Skeletal muscle tissue (tissue), 4 donors: Measurements from ENCODE around the gene ZNF92. TPM values are rescaled to one million over a fixed set of nuclear protein-coding genes. Genes with fewer than 3 reads are reported as not detected.
"Not testable (repeated sequence)": the region's sequence is repeated elsewhere in the genome, so short reads cannot be mapped to it uniquely, and the experiment has no call there.

Source experiments
- H3K27ac ChIP-seq: one replicate; pipeline ENCODE4 v1.7.0; 2013; ENCODE audit warnings: mild to moderate bottlenecking, low read depth, low read length, inconsistent platforms
- H3K27me3 ChIP-seq, 3 donors: one replicate each; pipeline ENCODE4 v1.7.0; 2013; ENCODE audit warnings: low read length in 3 of 3; ENCODE audit not compliant: control insufficient read depth in 3 of 3, insufficient read depth in 3 of 3
- H3K36me3 ChIP-seq, 3 donors: one replicate each; pipeline ENCODE4 v1.7.0; 2013; ENCODE audit warnings: low read length in 3 of 3; ENCODE audit not compliant: control insufficient read depth in 3 of 3, insufficient read depth in 3 of 3
- H3K4me1 ChIP-seq, 3 donors: one replicate each; pipeline ENCODE4 v1.7.0; 2013; ENCODE audit warnings: low read length in 3 of 3, mild to moderate bottlenecking in 3 of 3; ENCODE audit not compliant: control insufficient read depth in 3 of 3, insufficient read depth in 3 of 3
- H3K4me3 ChIP-seq, 3 donors: one replicate each; pipeline ENCODE4 v1.7.0; 2013; ENCODE audit warnings: low read length in 3 of 3
- H3K9ac ChIP-seq, 3 donors: one replicate each; pipeline ENCODE4 v1.7.0; 2013; ENCODE audit warnings: low read length in 3 of 3, mild to moderate bottlenecking in 3 of 3, moderate library complexity in 2 of 3, low read depth in 1 of 3
- H3K9me3 ChIP-seq, 3 donors: one replicate each; pipeline ENCODE4 v1.7.0; 2013; ENCODE audit warnings: low read length in 3 of 3; ENCODE audit not compliant: control insufficient read depth in 3 of 3
- total RNA-seq: library from RNA; depleted of rRNA; stranded (reverse); fragments of >200 nt; gene quantifications from one replicate; pipeline ENCODE4 v1.2.3, GENCODE V29; 2014
- donor health status: Osteomylitis.

ZNF92 gene
- total RNA-seq: 4.7 TPM

GRCh38 chr7:65373608-65374351, at the start of gene ZNF92:
TSS of gene ZNF92 (plus strand) at chr7:65373855. CDS start at chr7:65373998, 143 bp downstream.
- H3K27me3 ChIP-seq: no peaks in the 10 kb centered on the region
- peak within 1 kb of the TSS; percentile 94 to 97 (median 95) for H3K4me3 ChIP-seq
- H3K27ac ChIP-seq: peak within 1 kb of the TSS; percentile 93
- H3K9ac ChIP-seq: peak within 1 kb of the TSS; percentile 92 to 97 (median 94)
- H3K4me1 ChIP-seq: peaks cover 10 to 11% (median 10%) of the 10 kb centered on the region in 3 donors
- H3K36me3 ChIP-seq: peaks cover 0 to 3% (median 2%) of the 10 kb centered on the region in 3 donors
- H3K9me3 ChIP-seq: no peaks in the 10 kb centered on the region

- no peaks in the 10 kb centered on the region for H3K9me3 ChIP-seq
Measured at GRCh38 chr7:65325793-65326432, 47.7 kb upstream of the ZNF92 start.

GRCh38 chr7:65338346-65338745, 35.3 kb upstream of the ZNF92 start:
- Histone ChIP-seq H3K36me3 (no peaks in the 10 kb centered on the region), H3K27me3 (no peaks in the 10 kb centered on the region), H3K4me1 (no peaks in the 10 kb centered on the region), H3K27ac (no peak overlapping the region), H3K4me3 (no peak overlapping the region), H3K9ac (no peak overlapping the region), H3K9me3 (no peaks in the 10 kb centered on the region)

More at GRCh38 chr7:65325793-65326432, 47.7 kb upstream of the ZNF92 start:
- Histone ChIP-seq H3K36me3 (no peaks in the 10 kb centered on the region), H3K4me1 (no peaks in the 10 kb centered on the region), H3K27me3 (no peaks in the 10 kb centered on the region), H3K27ac (no peak overlapping the region), H3K4me3 (no peak overlapping the region), H3K9ac (no peak overlapping the region)

GRCh38 chr7:65339257-65339656, 34.4 kb upstream of the ZNF92 start:
- no peaks in the 10 kb centered on the region for H3K4me1 ChIP-seq
- no peaks in the 10 kb centered on the region for H3K36me3 ChIP-seq
- H3K27ac ChIP-seq: no peak overlapping the region
- no peaks in the 10 kb centered on the region for H3K27me3 ChIP-seq
- H3K9me3 ChIP-seq: no peaks in the 10 kb centered on the region
- no peak overlapping the region for H3K9ac ChIP-seq
- H3K4me3 ChIP-seq: no peak overlapping the region

- no peak overlapping the region for H3K4me3 ChIP-seq
- no peaks in the 10 kb centered on the region for H3K9me3 ChIP-seq
- no peak overlapping the region for H3K9ac ChIP-seq
- no peaks in the 10 kb centered on the region for H3K27me3 ChIP-seq
- H3K36me3 ChIP-seq: no peaks in the 10 kb centered on the region
- H3K4me1 ChIP-seq: no peaks in the 10 kb centered on the region
- no peak overlapping the region for H3K27ac ChIP-seq
Measured at GRCh38 chr7:65342723-65343629, 30.7 kb upstream of the ZNF92 start.

GRCh38 chr7:65344541-65344940, 29.1 kb upstream of the ZNF92 start:
- H3K9ac ChIP-seq, H3K4me1 ChIP-seq, H3K4me3 ChIP-seq, H3K27ac ChIP-seq, H3K36me3 ChIP-seq, H3K9me3 ChIP-seq, H3K27me3 ChIP-seq: not testable (repeated sequence)

- no peaks in the 10 kb centered on the region for H3K36me3 ChIP-seq
- H3K9ac ChIP-seq: no peak overlapping the region
- no peaks in the 10 kb centered on the region for H3K4me1 ChIP-seq
- no peak overlapping the region for H3K27ac ChIP-seq
- H3K27me3 ChIP-seq: no peaks in the 10 kb centered on the region
- no peaks in the 10 kb centered on the region for H3K9me3 ChIP-seq
- no peak overlapping the region for H3K4me3 ChIP-seq
Measured at GRCh38 chr7:65354263-65354662, 19.4 kb upstream of the ZNF92 start.

GRCh38 chr7:65369843-65370242, 3.8 kb upstream of the ZNF92 start:
- Histone ChIP-seq H3K27ac (no peak overlapping the region), H3K36me3 (no peaks in the 10 kb centered on the region), H3K27me3 (no peaks in the 10 kb centered on the region), H3K4me1 (peaks cover 3 to 9% (median 6%) of the 10 kb centered on the region in 3 donors), H3K9me3 (no peaks in the 10 kb centered on the region), H3K4me3 (no peak overlapping the region), H3K9ac (no peak overlapping the region)

GRCh38 chr7:65371468-65371867, 2.2 kb upstream of the ZNF92 start:
- Histone ChIP-seq H3K36me3 (peaks cover 0 to 2% (median 1%) of the 10 kb centered on the region in 3 donors), H3K9me3 (no peaks in the 10 kb centered on the region), H3K4me1 (peaks cover 10 to 11% (median 10%) of the 10 kb centered on the region in 3 donors), H3K4me3 (no peak overlapping the region), H3K27me3 (no peaks in the 10 kb centered on the region), H3K9ac (no peak overlapping the region), H3K27ac (no peak overlapping the region)
